GM18870 (cell line): ENCODE results near the gene ABCG1.

Experiments
- ATAC-seq: cut with Tn5 transposase; IDR thresholded peaks from one replicate; pipeline ENCODE4 v1.9.1; 2021; ENCODE audit warnings: moderate library complexity; ENCODE audit not compliant: unreplicated experiment

The ABCG1 gene

DNA sequence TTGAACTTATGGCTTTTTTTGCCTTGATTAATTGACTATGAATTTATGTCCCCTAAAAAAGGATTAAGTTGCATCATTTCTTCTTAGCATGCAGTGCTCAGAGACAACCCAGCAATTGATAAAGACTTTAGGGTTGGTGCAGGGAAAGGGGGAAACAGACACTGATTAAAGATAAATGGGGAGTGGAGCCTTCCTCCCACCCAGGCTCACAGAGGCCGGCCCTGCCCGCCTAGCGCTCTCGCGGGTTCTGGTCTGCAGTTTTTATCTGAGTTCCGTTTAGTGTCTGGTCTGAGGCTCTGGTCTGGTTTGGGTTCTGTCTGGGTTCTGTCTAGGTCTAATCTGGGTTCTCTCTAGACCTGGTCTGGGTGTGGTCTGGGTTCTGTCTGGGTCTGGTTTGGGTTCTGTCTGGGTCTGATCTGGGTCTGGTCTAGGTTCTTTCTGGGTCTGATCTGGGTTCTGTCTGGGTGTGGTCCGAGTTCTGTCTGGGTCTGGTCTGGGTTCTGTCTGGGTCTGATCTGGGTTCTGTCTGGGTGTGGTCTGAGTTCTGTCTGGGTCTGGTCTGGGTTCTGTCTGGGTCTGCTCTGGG, 48.1 kb downstream of the ABCG1 start:
- ATAC-seq = no peak

GRCh38 chr21:42269386-42269785, 50.4 kb downstream of the ABCG1 start:
- ATAC-seq = no peak

GRCh38 chr21:42271065-42271464, 52.1 kb downstream of the ABCG1 start:
- no peak for ATAC-seq

DNA sequence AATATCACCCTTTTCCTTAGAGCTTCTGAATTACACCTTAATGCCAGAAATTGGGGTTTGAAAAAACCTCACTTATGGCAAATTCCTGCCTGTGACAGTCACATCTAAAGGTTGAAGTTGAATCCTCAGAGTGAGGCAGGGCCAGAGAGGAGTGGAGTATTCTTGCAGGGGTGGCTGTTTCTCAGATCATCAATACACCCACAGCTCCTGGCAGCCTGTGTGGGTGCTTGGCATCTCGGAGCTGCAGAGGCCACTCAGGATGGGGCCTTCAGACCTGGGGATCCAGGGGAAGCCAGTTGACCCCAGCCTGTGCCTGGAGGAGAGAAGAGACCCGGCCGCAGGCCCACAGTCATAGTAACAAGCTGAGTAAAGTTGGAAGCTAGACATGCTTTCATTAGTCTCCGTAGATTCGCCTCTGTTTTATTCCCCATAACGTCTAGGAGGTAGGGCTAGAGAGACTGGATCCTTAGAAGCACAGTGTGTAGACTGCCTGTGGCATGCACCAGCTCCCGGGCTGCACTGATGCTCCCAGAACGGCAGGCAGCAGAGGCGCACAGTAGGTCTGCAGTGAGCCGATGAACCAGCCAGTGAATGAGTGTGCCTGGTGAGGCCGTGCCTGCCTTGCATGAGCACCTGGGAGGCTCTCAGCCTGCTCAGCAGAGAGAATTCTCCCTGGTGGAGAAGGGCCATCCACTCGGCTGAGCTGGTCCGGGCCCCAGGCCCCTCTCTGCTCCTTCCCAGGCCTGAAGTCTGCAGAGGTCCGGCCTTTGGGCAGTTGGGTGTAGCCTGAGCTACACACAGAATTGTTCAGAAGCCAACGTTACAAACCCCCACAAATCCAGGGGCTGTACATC, 53.4 kb downstream of the ABCG1 start:
- no peak for ATAC-seq

- no peak for ATAC-seq
These were observed 54.2 kb downstream of the ABCG1 start for GRCh38 chr21:42272984-42273600.

DNA sequence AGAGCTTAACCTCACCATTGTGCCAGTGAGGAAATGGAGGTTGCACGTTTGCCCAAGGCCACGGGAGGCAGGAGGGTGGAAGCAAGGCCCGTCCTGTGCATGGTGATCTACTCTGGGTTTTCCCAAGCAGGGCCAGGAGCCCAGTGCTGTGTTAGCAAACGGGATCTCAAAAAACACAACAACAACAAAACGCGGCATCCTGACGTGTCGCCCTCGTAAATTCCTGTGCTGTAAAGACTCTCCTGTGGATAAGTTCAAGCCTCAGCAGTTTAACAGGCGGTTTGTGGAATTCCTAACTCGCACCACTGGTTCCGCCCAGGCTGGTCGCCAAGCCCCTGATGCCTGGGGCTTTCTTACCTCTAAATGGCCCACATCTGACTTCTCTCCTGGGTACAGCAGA, 57.1 kb downstream of the ABCG1 start:
- ATAC-seq = no peak

- no peak for ATAC-seq
These were observed 57.7 kb downstream of the ABCG1 start for GRCh38 chr21:42276526-42277154.

GRCh38 chr21:42277593-42277992, 58.7 kb downstream of the ABCG1 start:
- no peak for ATAC-seq

DNA sequence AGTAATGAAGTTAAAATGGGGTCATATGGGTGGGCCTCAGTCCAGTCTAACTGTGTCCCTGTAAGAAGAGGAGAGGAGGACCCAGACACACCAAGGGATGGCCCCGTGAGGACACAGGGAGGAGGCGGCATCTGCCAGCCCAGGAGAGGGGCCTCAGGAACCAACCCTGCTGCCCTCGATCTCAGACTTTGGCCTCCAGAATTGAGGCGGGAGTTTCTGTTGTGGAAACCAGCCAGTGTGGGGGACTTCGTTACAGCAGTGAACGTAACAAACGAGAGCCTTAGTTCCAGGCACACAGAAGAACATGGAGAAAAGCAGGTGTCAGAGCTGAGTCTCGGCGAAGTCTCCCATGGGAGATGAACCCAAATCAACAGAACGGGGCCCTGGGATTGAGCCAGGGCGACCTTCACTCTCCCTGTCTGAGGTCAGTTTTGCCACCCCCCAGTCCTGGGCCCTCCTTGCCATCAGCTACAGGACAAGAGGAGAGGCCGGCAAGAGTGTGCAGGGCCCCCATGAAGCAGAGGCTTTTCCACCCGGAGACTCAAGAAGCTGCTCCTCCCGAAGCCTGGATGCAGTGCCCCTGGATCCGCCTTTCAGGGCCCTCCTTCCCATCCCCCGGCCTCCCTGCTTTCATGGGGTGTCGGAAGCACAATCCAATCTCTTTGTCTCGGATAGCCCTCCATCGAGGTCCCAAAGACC, 59.7 kb downstream of the ABCG1 start:
- ATAC-seq = no peak

GRCh38 chr21:42279341-42279871, 60.5 kb downstream of the ABCG1 start:
- no peak for ATAC-seq

GRCh38 chr21:42279888-42280287, 60.9 kb downstream of the ABCG1 start:
- ATAC-seq = no peak

DNA sequence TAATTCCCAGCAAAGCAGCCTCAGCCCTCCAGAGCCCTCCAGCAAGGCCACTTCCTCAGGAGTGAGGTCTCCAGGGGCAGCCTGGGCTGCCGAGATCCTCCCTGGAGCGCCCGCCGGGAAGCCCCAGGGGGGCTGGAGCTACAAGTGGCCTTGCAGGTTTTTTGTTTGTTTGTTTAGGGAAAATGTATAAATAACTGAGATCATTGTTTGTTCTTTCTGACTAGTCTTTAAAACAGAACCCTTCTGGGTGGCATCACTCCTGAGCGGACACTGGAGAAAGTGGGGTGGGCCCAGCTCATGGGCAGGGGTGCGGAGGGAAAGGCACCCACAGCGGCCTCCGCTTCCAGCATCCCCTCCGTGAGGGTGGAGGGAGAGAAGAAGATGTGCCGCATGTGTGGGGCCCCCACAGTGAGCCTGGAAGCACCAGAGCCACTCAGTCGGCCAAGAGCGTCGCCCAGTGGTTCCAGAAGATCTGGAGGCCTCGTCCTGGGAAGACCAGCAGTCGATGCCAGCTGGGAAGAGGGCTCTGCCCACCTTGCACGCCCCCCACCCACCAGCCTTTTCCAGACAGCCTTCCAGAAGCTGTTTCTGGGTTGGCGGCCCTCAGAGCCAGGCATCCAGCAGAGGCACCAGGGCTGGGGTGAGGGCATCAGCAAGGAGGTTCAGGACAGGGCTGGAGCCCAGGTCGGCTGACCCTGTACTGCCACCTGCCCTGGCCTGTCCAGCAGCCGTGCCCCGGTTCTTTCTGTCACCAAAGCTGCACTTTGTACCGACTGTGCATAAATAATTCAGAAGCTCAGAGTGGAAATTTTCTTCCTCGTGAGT, 61.6 kb downstream of the ABCG1 start:
- no peak for ATAC-seq

DNA sequence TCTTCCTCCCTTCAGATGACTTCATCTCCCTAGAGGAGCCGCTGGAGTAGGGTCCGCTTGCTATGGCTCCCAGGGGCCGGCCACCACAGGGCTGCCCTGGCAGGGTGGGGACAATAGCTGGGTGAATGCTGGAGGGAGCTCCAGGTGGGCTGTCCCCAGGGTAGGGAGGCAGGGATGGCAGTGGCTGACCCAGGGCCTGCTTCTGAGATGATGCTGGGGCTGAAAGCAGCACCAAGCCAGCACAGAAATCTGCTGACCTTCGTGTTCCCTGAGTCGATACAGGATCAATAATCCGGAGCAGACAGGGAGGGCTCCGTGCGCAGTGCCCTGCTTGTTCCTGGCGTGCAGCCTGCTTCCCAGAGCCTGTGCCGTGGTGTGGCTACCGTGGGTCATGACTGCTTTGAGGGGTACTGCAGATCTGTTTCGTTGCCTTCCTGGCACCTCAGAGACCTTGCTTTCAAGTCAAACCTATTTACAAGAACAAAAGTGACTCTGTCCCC, 62.3 kb downstream of the ABCG1 start:
- ATAC-seq = no peak

- no peak for ATAC-seq
These were observed 63.1 kb downstream of the ABCG1 start for GRCh38 chr21:42282021-42282420.

- ATAC-seq = no peak
These were observed 63.8 kb downstream of the ABCG1 start for GRCh38 chr21:42282715-42283114.

- ATAC-seq = no peak
These were observed 66.8 kb downstream of the ABCG1 start for GRCh38 chr21:42285569-42286245.

- ATAC-seq = no peak
These were observed 67.5 kb downstream of the ABCG1 start for GRCh38 chr21:42286416-42286815.

GRCh38 chr21:42287193-42288083, 68.5 kb downstream of the ABCG1 start:
- ATAC-seq = no peak
